Activated gamma-delta T cell treated with anti-CD3 and anti-CD28 coated beads, Interleukin-2, amount 50 U/mL, for 16 hours (primary cell): Measurements from ENCODE around the gene VSTM2A.
"Not testable (repeated sequence)": the region's sequence is repeated elsewhere in the genome, so short reads cannot be mapped to it uniquely, and the experiment has no call there.

Experiments
- DNase-seq: peaks from one replicate; pipeline ENCODE4 v3.0.0-alpha.2; 2020; ENCODE audit warnings: low read depth

Gene VSTM2A, protein sequence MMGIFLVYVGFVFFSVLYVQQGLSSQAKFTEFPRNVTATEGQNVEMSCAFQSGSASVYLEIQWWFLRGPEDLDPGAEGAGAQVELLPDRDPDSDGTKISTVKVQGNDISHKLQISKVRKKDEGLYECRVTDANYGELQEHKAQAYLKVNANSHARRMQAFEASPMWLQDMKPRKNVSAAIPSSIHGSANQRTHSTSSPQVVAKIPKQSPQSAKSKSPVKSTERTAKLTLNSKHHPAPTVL

DNA sequence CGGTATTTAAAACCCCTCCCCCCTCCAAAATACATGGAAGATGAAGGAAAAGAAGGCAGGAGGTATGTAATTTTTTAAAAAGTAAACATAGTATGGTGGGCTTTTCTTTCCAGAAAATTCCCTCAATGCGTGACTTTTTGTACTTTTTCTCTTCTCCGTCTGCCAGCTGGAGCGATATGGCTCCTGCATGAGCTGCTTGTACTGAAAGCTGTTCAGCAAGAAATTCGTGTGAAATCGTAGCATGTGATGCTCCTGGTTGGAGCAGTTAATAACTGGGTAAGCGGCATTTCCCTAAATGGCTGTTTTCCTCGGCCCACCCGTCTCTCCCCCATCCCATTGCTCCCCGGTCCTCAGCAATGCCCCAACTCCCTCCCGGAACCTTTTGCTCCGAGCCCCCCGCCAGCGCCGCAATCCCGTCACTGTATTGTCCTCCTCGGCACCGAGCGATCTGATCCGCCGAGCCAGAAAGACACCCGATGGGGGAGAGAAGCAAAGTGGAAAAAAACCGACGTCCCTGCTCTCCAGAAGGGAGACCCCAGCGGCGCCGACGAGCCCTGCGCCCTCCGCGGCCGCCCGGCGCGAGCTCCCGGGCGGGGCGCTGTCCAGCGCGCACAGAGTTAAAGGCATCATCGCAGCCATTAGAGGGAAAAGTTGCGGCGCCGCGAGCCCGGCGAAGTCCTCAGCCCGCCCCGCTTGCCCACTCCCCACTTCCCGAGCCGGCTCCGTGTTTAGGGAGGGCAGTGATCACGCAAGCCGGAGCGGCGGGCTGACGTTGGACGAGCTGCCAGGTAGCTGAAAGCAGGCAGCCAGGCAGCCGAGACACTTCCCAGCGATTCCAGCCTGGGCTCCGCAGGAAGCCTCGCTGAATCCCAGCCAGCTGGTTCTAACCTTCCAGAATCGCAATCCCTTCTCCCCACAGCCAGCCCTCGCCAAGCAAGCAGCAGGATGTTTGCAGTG lies at the start of gene VSTM2A:
VSTM2A (plus strand) TSS at position 707 of the 957 bp plus-strand sequence. CDS start 356 bp downstream, outside the sequence.
- DNase-seq = no peak

- not testable (repeated sequence) for DNase-seq
These were observed 37.6 kb upstream of the VSTM2A start for GRCh38 chr7:54504531-54504930.

DNA sequence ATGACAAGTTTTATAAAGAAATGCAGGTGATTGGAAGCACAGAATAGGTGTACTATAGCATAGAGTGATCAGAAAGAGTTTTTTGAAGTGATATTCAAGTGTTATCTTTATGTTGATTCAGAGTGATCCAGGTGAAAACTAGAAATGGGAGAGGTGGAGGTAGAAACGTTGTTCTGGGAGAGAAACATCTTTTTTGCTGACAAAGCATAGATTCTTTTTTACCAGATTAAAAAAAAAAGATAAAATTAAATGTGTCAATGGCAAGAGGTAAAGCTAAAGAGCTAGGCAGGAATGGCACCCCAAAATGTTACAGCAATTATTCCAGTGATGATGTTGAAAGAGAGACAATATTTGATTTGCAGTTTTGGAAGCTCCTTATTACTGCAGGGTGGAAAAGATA lies 12.6 kb upstream of the VSTM2A start:
- no peak for DNase-seq

GRCh38 chr7:54538122-54538521 lies 4.1 kb upstream of the VSTM2A start:
- DNase-seq = no peak

DNA sequence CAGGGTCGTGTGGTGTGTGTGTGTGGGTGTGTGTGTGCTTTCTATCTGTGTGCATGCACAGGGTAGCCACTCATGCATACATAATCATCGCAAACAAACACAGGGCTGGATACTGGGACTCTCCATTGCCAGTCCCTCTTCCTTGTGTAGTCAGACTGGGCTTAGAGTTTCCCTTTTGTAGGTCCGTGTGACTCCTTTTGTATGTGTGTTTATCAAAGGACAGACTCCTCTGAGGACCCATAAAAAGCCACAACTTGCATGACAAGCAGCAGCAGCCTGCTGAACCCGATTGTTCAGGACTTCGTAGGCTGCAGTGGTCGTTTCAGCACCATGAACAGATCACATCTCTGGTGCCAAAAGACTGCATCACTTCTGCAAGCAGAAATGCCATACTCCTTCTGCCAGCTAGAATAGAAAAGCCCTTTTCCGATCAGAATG lies 895 bp downstream of the VSTM2A start:
- DNase-seq = no peak

- no peak for DNase-seq
These were observed 2.0 kb downstream of the VSTM2A start for GRCh38 chr7:54544149-54544526.

DNA sequence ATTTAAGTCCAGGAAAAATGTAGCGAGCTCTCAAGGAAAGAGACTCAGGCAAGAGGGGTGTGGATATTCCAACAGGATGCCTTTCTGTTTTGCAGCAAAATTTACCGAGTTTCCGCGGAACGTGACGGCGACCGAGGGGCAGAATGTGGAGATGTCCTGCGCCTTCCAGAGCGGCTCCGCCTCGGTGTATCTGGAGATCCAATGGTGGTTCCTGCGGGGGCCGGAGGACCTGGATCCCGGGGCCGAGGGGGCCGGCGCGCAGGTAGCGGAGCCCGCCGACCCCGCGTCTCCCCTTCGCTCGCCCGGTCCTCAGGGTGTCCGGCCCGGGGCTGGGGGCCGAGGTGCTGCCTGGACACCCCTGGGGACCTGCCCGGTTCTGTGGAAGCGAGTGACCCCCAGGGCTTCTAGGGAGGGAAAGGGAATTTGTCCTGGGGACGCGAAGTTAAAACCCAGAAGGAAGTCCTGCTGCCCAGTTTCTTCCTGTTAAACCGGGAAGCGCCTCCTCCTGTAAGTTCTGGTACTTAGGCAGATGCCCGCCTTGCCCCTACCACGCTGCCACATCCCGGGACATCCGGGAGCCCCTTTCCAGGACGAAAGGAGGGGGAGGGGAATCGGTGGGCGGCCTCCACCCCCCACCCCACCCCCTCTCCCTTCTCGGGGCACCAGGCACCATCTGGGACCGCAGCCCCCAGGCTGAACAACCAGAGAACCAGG lies 2.5 kb downstream of the VSTM2A start:
- no peak for DNase-seq

- no peak for DNase-seq
These were observed 3.0 kb downstream of the VSTM2A start for GRCh38 chr7:54545241-54545563.

GRCh38 chr7:54546081-54546985 lies 4.2 kb downstream of the VSTM2A start:
- DNase-seq = no peak

- DNase-seq = no peak
These were observed 4.8 kb downstream of the VSTM2A start for GRCh38 chr7:54546986-54547314.

- no peak for DNase-seq
These were observed 8.3 kb downstream of the VSTM2A start for GRCh38 chr7:54550471-54550870.

DNA sequence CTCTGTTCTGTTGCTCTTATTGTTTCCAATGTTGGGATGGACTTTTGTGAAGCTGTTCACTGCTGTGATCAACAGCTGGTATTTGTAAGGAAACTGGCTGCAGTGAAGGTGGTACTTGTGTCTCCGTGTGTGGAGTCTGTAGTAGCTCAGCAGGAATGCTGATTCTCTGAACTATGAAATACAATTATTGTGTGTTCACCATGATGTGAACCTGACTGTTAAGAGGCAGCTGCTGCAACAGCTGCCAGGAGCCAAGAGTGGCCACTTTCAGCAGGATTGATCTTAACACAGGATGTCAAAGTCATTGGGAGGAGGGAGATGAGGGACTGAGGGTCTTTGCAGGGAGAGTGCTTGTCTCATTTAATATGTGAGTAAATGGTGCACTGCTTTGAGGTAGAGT lies 13.9 kb downstream of the VSTM2A start:
- no peak for DNase-seq

- no peak for DNase-seq
These were observed 17.2 kb downstream of the VSTM2A start for GRCh38 chr7:54559401-54559800.

- no peak for DNase-seq
These were observed 18.0 kb downstream of the VSTM2A start for GRCh38 chr7:54560198-54560597.

- DNase-seq = no peak
These were observed 18.5 kb downstream of the VSTM2A start for GRCh38 chr7:54560723-54561122.

DNA sequence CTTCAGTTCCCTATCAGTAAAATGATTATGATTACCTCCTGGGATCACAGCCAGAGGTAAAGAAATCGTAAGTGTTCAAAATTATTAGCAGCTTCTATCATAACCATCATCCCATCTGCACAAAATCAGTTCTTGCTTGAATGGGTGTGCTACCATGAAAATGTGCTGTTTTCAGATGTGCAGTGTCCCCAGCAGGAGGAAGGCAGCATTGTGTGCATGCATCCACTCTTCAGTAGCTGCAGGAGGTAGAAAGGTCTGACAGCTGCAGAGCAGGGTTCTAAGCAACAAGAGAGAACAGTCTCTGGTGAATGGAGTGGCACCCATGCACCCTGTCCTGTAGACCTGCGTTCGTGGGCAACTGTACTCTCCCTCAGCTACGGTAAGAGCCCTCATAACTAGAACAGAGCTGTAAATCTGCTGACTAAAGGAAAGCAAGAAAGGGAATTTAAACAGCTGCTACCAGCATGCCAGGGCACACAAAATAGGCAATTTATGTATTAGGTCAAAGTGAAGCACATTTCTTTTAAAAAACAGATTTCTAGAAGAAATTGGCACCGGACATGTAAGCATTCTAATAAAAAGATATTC lies 21.2 kb downstream of the VSTM2A start:
- no peak for DNase-seq

DNA sequence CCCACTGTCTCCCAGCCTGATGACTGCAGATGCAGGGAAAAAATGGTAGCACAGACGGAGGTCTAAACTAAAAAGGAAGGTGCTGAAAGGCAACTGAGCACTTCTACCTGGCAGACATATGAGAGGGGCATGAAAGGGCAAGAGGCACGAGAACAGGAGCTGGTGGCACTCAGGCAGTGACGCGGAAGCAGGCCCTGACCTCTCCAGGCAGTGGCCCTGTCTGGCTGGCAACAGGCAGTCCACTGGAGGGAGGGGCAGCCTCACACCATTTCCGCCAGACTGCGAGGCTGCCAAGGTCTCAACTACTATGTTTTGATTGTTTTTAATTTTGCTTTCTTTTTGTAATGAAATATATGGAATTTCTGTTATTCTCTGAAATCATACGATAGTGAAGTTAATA lies 23.3 kb downstream of the VSTM2A start:
- no peak for DNase-seq

DNA sequence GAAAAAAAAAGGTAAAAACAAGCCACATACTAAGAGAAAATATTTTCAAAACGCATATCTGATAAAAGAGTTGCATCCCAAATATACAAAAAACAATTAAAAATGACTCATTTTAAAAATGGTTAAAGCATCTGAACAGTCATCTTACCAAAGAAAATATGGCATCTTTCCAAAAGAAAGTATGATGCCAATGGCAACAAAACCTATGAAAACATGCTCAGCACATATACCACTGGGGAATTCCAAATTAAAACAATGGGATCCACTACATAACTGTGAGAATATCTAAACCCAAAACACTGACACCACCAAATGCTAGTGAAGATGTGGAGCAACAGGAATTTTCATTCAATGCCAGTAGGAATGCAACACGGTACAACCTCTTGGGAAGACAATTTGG lies 39.3 kb downstream of the VSTM2A start:
- no peak for DNase-seq

- no peak for DNase-seq
These were observed 49.5 kb downstream of the VSTM2A start for GRCh38 chr7:54591404-54592386.

- DNase-seq = no peak
These were observed 54.6 kb downstream of the VSTM2A start for GRCh38 chr7:54596747-54597146.
